NCI-H1417 treated with DMSO at 0.1 percent for 48 hours (cell line): ENCODE measurements around the gene CXXC4.
A peak's percentile ranks its signal among the peaks of the same experiment; 100 is the strongest.

ENCODE experiments used
- DNase-seq: peaks from one replicate; lab custom pipeline; 2025; lab: John Stamatoyannopoulos, UW

The CXXC4 gene

DNA sequence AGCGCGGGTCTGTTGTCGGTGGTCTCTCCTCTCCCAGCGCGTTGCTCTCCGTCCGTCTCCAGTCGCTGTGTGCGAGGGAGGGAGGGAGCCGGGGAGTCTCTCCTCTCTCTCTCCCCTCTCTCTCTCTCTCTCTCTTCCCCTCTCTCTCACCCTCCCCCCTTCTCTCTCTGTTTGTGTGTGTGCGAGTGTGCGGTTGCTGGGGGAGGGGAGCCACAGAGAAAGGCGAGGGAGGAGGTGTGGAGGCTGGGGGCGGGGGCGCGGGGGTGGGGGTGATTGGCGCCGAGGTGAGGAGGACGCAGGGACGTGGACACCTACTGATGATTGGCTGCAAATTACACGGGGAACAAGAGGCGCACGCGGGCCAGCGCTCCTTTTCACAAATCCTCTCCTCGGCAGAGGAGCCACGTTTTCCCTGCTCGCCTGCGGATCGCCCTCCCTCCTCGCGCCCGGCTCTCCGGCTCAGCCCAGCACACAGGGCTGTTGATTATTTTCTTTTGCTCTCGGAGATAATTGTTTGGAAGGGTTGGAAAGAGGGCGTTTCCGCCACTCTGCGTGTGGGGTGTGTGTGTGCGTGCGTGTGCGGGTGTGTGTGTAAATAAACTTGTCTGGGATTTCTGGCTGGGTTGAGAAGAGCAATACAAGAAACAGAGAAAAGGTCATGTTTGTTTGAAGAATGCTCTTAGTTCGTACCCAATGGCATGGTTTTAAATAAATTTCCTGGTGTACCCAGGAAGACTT, at the start of gene CXXC4:
Gene CXXC4, minus strand, starts transcription at position 73 of the 738 bp plus-strand sequence. CDS start 3,092 bp downstream, outside the sequence.
- peak; percentile 81 for DNase-seq

DNA sequence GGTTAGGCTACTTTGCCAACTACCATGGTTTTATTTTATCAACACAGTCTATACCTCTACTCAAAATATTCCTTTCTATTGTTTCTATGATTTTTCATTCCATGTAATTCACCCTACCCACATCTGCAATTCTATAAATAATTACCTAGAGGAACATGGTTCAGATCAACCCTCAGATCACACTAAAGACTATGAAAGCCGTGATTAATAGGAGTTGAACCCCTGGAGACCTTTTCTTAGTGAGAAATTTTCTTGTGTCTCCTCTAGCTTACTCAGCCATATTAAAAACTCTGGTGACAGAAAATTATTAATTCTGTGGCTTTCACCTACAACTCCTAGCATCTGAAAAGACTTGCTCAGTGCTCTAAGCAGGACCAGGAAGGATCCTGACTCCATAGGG, 38.5 kb upstream of the CXXC4 start:
- no peak for DNase-seq

DNA sequence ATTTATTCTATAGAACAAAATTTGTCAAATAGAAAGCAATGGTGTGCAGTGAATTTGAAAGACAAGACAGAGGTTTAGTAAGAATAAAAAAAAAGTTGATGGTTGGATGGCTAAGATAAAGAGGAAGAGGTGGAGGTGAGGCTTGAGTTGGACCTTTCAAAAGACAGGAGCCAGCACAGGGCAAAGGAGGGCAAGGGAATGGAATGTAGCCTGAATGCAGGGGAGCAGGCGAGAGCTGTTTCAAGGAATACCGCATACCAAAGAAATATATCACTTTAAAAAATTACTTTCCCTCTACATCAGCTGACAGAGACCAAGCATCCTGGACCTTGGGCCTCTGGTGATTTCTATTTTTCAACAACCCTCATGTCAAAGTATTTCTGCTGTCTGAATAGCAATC, 38.0 kb upstream of the CXXC4 start:
- no peak for DNase-seq

DNA sequence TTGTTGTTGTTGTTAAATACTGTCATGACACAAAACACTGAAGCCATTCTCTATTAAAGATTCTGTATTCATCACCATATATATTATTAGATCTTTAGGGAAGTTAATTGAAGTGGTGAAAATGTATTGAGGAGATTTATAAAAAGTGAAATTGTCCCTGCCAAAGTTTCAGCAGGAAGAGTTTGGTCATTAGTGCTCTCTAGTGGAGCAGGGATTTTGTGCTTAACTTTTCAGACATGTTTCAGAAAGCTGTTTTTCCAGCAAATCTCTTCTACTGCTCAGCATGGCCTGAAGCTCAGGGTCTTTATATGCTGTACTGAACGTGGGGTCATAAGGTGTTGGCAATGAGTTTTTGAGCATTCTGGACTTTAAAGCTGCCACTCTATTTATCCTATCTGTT, 36.7 kb upstream of the CXXC4 start:
- no peak for DNase-seq

DNA sequence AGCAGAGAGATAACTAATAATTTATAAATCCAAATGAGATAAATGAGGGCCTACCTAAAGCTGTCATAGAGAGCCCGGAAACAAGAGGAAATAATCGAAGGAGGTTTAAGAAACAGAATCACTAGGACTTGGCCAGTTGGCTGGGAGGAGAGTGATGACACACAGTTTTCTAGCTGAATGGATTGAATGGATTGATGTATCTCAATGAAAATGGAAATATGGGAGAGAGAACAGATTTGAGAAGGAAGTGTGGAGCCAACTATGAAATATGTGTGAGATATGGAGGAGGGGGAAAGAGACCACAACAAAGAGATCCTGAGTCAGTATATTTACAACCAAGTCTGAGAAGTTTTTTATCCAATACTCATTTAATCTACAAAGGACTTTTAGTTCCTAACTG, 35.7 kb upstream of the CXXC4 start:
- no peak for DNase-seq

DNA sequence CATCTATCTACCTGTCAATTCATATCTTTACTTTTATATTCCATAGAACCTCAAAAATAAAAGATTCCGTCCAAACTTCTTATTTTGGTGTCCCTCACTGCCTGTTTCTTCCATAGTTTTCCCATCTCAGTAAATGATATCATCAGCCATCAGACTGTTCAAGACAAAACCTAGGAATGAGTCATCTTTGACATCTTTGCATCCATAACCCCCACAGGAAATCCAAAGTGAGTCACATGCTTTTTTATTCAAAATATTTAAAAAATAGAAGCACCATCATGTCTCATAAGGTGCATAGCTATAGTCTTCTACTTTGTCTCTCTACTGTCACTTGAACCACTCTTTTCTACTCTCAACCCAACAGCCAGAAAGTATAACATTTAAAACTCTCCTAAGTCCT, 29.9 kb upstream of the CXXC4 start:
- no peak for DNase-seq

DNA sequence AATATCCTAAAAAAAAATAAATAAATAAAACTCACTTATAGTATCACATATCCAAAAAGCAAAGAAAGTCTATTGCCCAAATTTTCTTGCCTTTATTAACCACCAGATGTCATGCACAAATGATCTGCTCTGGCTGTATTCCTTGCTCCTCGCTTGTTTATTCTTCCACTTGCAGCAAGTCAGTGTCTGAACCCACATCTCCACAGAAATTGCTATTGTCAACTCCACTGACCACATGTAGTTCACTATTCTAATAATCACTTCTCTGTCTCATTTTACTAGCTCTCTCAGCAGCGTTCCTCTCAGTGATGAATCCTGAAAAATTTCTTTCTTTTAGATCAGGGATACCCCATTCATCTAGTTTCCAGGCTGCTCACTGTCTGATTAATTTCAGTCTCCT, 29.3 kb upstream of the CXXC4 start:
- no peak for DNase-seq

DNA sequence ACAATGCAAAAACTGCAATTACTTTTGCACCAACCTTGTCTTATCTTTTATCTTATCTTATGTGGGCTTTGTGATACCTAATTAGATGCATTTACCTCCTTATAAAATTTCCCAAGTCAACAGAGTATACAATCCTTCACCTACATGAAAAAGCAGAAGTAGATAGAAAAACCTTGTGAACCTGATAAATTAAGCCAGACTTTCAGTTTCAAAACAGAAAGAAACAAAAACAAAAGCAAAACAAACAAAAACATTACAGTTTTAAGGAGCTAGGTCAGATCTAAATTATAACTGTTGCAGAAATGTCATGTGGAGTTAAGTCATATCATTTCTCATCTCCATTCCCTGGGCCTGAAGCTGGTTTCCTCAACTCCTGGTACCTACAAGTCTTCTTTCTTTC, 24.9 kb upstream of the CXXC4 start:
- no peak for DNase-seq

DNA sequence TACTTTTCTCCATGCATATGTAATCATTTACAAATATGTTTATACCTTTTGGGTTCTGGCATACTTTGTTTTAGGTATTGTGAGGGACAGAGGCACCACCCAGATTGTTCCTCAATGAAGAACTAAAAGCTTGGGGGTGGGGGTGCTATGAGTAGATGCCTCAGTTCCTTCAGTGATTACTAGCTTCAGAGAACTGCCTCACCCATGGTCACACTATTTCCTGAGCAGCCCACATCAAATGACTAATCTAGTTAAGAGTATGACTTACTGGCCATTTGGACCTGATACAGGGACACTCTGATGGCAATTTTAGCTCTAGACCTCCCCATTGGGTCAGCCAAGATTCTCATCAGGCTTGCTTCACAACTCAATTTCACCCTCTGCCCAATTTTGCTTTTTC, 22.2 kb upstream of the CXXC4 start:
- DNase-seq, result no peak

DNA sequence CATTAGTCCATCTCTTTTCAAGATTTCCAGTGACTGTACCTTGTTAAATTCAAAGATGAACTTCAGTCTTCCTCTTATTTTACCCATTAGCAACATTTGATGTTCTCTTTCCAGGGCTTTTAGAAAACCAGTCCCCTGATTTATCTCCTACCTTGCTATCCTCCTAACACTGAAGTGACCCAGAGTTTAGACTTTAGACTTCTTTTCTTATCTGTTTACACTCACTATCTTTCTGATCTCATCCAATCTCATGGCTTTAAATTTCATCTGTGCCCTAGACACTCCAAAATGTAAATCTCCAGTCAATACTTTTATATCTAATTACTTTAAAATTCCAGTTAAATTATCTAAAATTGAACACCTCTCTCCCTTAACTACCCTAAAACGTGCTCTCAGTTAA, 13.5 kb upstream of the CXXC4 start:
- no peak for DNase-seq

DNA sequence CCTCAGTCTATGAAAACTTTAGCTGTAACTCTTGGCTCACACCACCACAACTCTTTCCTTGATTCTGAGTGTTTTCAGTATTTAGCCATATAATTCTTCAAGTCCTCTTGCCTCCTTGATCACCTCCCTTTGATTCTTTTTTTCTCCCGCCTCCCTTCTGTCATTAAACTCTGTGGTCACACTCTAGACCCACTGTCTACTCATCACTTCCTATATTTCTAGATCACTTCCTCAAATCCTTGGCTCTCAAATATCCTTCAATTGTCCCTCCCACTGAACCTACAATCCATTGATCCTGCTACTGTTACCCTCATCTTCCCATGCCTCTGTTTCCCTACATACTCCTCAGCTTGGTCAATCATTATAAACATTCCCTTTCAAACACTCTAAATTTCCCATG, 12.4 kb upstream of the CXXC4 start:
- DNase-seq, result no peak

DNA sequence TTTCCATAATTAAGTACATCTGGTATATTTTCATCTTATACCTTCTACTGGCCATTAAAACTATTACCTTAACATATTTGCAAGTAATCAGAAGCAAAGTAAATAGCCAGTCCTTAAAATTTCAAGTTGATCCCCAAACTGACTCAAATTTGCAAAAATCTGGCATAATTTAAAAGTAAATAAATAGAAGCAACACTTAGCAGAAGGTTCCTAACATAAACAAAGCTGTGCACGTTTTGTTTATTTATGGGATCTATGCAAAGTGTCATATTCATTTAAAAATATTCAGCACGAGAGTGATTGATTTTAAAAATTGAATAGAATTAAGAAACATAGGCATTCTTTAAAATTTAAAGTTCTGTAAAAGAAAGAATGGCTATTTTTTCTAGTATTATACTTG, 9.8 kb upstream of the CXXC4 start:
- no peak for DNase-seq

DNA sequence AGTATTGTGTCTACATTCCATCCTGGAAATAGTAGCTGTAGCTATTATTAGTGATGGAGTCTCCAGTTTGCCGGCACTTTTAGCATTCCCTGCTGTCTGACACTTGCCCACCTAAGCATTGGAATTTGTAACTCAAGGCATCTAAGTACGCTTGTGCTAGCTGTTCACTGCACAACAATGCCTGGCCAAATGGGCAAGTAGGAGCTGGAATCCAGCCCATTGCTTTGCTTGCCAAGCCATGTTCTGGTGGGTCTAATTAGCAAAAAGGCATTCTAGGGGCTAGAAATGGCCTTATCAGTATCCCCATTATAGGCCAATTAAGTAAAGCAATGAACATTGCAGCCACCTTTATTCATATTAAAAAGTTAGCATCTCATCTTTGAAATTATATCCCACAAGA, 7.8 kb upstream of the CXXC4 start:
- no peak for DNase-seq

DNA sequence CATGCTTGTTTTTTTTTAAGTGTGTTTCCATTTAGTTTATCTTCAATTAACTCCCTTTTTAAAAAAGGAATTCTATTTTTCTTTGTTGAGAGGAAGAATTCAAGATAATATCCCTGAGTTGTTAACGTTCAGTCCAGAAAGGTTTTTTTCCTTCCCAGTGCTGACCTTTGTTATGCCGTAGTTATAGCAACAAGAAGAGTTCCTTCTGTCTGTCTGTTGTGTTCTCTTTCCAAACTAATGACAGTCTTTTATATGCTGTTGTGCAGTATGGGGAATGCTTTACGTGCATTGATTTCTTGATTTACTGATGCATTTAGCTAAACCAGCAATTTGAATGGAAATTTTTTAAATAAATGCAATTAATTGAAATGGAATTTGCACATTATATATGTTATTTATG, 6.6 kb upstream of the CXXC4 start:
- DNase-seq, result no peak

DNA sequence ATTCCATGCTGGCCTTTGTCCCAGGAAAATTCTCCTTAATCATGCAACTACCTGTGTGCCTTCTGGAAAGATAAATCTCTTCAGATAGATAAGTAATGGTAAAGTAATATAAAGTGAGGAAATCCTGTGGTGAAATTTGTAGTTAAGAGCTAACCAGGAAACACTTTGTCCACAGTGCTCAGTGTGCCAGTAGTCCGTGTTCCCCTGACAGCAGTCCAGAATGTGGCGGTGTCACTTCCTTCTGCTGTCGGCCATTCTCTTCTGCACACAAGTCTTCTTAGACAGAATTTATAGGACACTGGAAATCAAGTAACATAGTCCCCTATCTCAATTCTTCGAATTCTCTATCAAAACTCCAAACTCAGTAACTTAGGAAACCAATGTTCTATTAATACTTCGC, 5.7 kb upstream of the CXXC4 start:
- DNase-seq, result no peak

DNA sequence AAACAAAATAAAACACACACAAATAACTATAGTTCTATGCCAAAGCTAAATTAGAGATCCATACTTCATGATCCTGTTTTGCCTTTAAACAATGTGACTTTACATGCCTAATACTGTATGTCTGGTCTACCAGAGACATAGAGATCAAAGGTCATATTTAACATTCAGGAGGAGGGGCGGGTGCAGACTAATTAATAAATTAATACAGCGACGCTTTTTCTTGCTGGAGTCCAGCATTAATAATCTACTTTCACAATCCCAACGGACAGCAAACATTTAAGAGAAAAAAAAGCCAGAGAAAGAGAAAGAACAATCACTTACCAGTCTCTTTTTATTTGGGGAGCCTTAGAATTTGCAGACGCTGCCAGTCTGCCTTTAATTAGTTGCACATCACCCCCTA, 509 bp downstream of the CXXC4 start:
- no peak for DNase-seq

DNA sequence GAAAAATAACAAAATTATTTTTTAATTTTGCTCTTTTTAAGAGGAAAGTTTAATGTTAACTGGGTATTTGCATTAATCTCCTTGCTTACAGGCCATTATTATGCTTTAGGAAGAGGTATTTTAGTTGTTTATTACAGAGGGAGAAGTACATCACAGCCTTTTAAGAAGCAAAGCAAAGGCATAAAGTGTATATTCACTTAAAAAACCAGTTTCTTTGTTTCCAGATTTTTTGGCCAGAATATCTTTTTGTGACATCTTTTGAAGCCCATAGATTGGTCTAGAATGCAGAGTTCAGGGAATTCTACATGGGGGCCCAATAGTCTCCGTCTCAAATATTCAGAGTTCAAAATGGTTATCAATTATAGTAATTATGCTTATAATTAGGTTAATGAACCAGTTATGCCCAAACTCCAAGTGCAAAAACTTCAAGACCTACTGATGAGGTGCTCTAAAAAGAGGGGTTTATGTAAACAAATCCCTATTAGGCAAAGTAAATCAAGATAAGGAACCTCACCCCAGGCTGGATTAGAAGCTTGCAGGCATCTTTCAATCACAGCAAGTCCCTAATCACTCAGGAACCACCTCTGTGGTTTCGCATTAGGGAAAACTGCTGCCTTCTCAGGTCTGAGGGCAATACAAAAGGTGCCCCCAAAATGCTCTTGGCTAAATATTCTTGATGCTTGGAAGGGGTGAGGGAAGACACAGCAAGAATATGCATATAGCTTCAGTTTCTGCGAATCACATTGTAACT, 1.4 kb downstream of the CXXC4 start:
- no peak for DNase-seq

DNA sequence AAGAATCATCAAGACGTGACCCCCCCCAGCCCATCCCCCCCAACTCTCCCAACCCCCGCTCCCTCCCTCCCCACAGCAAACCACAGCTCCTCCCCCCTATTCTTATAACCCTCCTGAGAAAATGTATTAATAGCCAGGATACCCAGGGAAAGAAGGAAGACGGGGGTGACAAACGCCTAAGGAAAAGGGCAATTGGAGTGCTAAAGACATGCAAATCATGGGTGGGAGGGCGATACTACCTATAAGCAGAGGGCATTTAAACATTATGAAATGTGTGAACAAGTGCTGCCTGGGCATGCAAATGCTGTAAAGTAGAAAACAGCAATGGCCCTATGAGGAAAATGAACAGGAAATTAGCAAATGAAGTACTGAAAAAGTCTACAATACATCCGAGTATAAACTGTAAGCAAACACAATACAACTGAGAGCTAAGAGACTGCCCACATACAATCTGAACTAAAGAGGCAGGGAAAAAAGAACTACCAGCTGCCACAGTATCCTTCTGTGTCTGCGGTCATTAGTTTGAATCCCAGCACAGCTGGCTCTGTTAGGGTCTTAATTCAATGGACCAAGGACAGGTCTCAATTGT, 2.4 kb downstream of the CXXC4 start:
- DNase-seq, result no peak

DNA sequence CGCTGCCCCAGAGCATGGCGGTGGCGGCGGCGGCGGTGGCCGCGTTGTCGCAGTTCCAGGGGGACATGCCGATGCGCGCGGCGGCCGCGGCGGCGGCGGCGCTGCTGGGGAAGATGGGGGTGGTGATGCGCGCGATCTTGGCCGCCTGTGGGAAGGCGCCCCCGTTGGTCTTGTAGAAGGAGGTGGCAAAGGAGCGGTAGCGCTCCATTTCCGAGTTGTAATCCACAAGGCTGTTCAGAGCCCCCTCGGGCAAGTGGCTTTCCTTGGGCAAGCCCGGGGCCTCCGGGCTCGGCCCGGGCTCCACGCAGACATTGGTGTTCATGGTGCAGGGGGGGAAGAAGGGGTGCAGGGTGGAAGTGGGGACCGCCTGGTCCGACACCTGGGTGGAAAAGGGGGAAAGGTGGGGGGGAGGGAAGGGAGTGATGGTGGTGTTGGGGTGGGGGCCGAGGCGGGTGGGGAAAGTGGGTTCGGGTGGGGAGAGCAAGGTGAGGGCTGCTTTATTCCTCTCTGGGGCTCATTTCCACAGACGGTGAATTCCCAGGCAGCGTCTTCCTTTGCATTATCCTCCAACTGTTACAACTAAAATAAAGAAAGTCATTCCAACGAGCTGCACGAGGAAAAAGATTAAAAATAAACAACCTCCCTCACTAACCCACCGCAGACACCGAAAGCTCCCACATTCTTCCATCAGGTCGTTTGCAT, 3.1 kb downstream of the CXXC4 start:
- DNase-seq, result no peak

DNA sequence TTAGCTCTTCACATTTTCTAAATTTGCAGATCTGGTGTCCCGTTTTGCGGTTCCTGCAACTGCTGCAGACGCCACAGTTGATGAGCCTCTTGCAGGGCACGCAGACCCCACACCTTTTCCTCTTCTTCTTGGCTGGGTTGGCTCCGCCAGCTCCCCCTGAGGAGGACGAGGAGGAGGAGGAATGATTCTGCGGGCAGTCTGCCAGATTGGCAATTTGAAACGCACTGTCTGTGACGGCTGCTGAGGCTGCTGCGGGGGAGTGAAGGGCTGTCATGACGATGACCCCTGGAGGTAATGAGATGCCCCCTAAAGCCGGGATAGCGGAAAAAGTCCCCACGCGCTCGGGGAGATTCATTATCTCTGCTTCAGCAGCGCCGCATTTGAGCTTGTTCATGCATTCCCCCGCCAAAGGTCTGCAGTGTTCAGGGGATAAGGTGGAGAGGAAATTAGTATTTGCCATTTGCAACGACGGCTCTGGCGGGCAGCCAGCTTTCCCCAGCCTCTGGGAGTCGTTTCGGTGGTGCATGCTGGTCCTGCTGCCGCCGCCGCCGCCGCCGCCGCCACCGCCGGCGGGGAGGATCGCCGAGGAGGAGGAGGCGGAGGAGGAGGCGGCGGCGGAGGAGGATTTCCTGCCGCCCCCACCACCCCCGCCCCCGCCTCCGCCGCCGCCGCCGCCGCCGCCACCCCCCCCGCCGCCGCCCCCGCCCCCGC, 3.8 kb downstream of the CXXC4 start:
- DNase-seq, result peak; percentile 66

DNA sequence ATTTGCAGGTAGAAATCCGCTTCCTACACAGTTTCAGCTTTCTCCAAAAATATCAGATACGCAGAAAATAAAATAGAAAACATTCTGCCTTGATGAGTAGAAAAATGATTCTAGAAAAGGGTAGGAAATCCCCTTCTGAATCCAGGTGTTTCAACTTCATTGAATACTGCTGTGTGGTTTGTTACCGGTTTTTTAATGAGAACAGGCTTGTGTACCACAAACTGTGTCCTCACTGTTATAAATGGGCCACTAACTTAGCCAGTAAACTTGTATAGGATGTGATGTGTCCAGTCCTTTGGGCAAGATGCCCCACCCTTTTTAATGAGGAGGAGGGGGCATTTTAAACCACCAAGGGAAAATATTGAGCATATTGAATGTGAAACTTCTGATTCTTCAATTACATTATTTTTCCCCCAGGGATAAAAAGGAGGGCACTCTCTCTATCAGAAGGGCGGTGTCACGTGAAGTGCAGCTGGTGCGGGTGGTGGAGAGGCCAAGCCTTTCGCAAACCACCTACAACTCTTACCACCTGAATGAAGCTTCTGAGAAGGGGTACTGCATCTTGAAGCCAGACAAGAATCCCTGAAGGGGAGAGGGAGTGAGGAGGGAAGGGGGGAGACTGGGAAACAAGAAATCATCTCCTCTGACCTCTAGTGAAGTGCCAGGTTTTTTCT, 4.5 kb downstream of the CXXC4 start:
- no peak for DNase-seq

DNA sequence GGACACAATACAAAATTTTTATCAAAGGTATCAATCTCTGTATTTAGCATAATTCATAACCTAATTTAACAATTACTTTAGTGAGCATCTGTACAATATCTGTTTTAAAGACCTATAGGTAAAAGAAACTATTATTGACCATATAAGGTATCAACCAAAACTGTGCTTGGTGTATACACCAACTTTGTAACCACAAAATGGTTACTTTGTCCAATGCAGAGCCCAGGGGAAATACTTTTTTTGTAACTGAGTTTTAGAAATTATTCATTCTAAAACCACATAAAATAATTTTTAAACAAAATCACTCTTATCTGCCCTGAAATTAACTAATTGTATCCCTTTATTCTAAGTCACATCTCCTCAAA, 5.0 kb downstream of the CXXC4 start:
- DNase-seq, result no peak
